GM12892 (cell line): Measurements from ENCODE around the gene NBR1.

ENCODE experiments used
- POLR2A ChIP-seq: IDR thresholded peaks from 2 replicates; pipeline ENCODE4 v1.6.1; 2011; ENCODE audit warnings: low read depth, low read length, control low read depth
- POLR2AphosphoS5 ChIP-seq: IDR thresholded peaks from 2 replicates; pipeline ENCODE4 v1.6.1; 2011; ENCODE audit warnings: low read depth, low read length, control low read depth

- TF ChIP-seq POLR2A (no peak), POLR2AphosphoS5 (no peak)
These were observed 30.4 kb upstream of the NBR1 start for GRCh38 chr17:43140396-43141332.
